ENCODE measurements around the gene TCEA2. TPM values are rescaled to one million over a fixed set of nuclear protein-coding genes. Genes with fewer than 3 reads are reported as not detected.

Gene TCEA2
- polyA plus RNA-seq, 1 donor from 2014 or later: 87.7 TPM

DNA sequence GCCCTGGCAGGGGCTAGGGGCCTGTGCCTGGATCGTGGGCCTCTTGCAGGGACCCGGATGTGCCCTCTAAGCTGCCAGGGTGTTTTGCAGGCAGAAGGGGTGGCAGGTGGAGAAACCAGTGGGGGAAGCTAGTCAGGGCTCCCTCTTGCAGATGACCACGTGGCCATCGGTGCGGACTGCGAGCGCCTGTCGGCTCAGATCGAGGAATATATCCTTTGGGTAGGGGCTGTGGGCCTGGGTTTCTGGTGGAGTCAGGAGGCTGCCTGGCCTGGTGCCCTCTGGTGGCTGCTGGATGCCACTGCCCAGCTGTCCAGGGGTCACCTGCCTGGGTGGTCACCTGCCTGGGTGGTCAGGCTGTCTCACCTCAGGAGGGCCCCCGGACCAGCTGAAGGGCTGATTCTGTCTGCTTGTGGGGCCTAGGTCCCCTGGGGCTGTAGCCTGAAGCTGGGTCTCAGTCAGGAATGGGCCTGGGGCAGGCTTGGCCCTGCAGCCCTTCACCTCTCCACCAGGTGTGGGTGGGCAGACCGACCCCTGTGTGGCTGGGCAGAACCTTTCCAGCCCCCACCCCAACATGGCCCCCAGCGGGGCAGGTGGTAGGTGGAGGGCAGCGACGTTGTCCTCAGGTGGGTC lies 6.7 kb downstream of the TCEA2 start:
- Histone ChIP-seq H3K4me2 (ENCODE audit: low read length) (no peak overlapping the region), H2AFZ (ENCODE audit: low read depth, low read length) (no peak overlapping the region), H4K20me1 (ENCODE audit: insufficient read depth) (no peaks in the 10 kb centered on the region), H3K9me2 (ENCODE audit: insufficient read depth, low read length) (no peaks in the 10 kb centered on the region), H3K27ac (ENCODE audit: low read length) (no peak overlapping the region), H3K79me2 (replicated peaks; ENCODE audit: insufficient read depth, low read length) (no peaks in the 10 kb centered on the region), H3K27me3 (ENCODE audit: insufficient read depth, low read depth, low read length) (no peaks in the 10 kb centered on the region), H3K9ac (ENCODE audit: low read length) (no peak overlapping the region), H3F3A (ENCODE audit: insufficient read depth, low read length, poor library complexity, severe bottlenecking) (no peaks in the 10 kb centered on the region), H3K9me3 (ENCODE audit: low read length) (no peaks in the 10 kb centered on the region), H3K36me3 (ENCODE audit: insufficient read depth, low read length) (no peaks in the 10 kb centered on the region), H3K4me3 (ENCODE audit: low read length) (no peak overlapping the region)
- TF ChIP-seq SMC3 (conservative IDR thresholded peaks at IDR 0.05; ENCODE audit: poor library complexity): peak; percentile 53
- peak; percentile 29 for TF ChIP-seq RAD21 (conservative IDR thresholded peaks at IDR 0.05)
- TF ChIP-seq EZH2 (IDR thresholded peaks at IDR 0.05; ENCODE audit: borderline replicate concordance, insufficient read depth, low read length, poor library complexity, severe bottlenecking): no peak
- TF ChIP-seq, protein P1, sequence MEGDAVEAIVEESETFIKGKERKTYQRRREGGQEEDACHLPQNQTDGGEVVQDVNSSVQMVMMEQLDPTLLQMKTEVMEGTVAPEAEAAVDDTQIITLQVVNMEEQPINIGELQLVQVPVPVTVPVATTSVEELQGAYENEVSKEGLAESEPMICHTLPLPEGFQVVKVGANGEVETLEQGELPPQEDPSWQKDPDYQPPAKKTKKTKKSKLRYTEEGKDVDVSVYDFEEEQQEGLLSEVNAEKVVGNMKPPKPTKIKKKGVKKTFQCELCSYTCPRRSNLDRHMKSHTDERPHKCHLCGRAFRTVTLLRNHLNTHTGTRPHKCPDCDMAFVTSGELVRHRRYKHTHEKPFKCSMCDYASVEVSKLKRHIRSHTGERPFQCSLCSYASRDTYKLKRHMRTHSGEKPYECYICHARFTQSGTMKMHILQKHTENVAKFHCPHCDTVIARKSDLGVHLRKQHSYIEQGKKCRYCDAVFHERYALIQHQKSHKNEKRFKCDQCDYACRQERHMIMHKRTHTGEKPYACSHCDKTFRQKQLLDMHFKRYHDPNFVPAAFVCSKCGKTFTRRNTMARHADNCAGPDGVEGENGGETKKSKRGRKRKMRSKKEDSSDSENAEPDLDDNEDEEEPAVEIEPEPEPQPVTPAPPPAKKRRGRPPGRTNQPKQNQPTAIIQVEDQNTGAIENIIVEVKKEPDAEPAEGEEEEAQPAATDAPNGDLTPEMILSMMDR (IDR thresholded peaks at IDR 0.05; ENCODE audit: poor library complexity, severe bottlenecking): peak; percentile 62
- no peak for TF ChIP-seq MXI1 (conservative IDR thresholded peaks at IDR 0.05; ENCODE audit: poor library complexity, severe bottlenecking)
- TF ChIP-seq, protein P2, sequence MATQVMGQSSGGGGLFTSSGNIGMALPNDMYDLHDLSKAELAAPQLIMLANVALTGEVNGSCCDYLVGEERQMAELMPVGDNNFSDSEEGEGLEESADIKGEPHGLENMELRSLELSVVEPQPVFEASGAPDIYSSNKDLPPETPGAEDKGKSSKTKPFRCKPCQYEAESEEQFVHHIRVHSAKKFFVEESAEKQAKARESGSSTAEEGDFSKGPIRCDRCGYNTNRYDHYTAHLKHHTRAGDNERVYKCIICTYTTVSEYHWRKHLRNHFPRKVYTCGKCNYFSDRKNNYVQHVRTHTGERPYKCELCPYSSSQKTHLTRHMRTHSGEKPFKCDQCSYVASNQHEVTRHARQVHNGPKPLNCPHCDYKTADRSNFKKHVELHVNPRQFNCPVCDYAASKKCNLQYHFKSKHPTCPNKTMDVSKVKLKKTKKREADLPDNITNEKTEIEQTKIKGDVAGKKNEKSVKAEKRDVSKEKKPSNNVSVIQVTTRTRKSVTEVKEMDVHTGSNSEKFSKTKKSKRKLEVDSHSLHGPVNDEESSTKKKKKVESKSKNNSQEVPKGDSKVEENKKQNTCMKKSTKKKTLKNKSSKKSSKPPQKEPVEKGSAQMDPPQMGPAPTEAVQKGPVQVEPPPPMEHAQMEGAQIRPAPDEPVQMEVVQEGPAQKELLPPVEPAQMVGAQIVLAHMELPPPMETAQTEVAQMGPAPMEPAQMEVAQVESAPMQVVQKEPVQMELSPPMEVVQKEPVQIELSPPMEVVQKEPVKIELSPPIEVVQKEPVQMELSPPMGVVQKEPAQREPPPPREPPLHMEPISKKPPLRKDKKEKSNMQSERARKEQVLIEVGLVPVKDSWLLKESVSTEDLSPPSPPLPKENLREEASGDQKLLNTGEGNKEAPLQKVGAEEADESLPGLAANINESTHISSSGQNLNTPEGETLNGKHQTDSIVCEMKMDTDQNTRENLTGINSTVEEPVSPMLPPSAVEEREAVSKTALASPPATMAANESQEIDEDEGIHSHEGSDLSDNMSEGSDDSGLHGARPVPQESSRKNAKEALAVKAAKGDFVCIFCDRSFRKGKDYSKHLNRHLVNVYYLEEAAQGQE (IDR thresholded peaks at IDR 0.05; ENCODE audit: borderline replicate concordance): no peak
- TF ChIP-seq EP300 (conservative IDR thresholded peaks at IDR 0.05; ENCODE audit: poor library complexity, severe bottlenecking): no peak
- no peak for TF ChIP-seq TAF1 (IDR thresholded peaks at IDR 0.05; ENCODE audit: low read depth)
- TF ChIP-seq POLR2AphosphoS5 (IDR thresholded peaks at IDR 0.05): no peak

DNA sequence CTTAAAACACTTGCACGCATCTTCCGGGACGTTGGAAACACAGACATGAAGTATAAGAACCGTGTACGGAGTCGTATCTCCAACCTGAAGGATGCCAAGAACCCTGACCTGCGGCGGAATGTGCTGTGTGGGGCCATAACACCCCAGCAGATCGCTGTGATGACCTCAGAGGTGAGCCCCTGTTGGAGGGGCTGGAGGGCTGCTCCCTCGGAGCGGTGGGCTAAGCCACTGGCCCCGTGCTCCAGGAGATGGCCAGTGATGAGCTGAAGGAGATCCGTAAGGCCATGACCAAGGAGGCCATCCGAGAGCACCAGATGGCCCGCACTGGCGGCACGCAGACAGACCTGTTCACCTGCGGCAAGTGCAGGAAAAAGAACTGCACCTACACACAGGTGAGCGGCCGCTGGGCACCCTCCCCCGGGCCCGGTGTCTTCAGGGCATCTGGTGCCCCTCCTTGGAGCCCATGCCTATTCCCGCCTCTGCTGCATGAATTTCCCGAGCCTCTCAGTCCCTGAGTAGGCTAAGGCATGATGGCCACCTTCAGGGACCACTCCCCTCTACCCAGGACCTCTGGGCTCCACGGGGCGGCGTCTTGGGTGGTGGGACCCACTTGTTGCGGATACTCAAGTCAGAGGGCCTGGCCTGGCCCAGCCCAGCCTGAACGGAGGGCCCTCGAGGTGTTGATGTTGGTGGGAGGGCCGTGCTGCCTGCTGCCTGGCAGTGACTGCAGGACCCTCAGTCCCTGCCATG lies 7.4 kb downstream of the TCEA2 start:
- no peaks in the 10 kb centered on the region for H4K20me1 ChIP-seq (ENCODE audit: insufficient read depth)
- H3K36me3 ChIP-seq (ENCODE audit: insufficient read depth, low read length): no peaks in the 10 kb centered on the region
- no peaks in the 10 kb centered on the region for H3F3A ChIP-seq (ENCODE audit: insufficient read depth, low read length, poor library complexity, severe bottlenecking)
- H2AFZ ChIP-seq (ENCODE audit: low read depth, low read length): no peak overlapping the region
- H3K9me2 ChIP-seq (ENCODE audit: insufficient read depth, low read length): no peaks in the 10 kb centered on the region
- H3K79me2 ChIP-seq (replicated peaks; ENCODE audit: insufficient read depth, low read length): no peaks in the 10 kb centered on the region
- no peak overlapping the region for H3K9ac ChIP-seq (ENCODE audit: low read length)
- H3K4me3 ChIP-seq (ENCODE audit: low read length): no peak overlapping the region
- H3K9me3 ChIP-seq (ENCODE audit: low read length): no peaks in the 10 kb centered on the region
- H3K27me3 ChIP-seq (ENCODE audit: insufficient read depth, low read depth, low read length): no peaks in the 10 kb centered on the region
- no peak overlapping the region for H3K27ac ChIP-seq (ENCODE audit: low read length)
- H3K4me2 ChIP-seq (ENCODE audit: low read length): no peak overlapping the region
- TF ChIP-seq RAD21 (conservative IDR thresholded peaks at IDR 0.05): no peak
- no peak for TF ChIP-seq TAF1 (IDR thresholded peaks at IDR 0.05; ENCODE audit: low read depth)
- no peak for TF ChIP-seq MXI1 (conservative IDR thresholded peaks at IDR 0.05; ENCODE audit: poor library complexity, severe bottlenecking)
- no peak for TF ChIP-seq EZH2 (IDR thresholded peaks at IDR 0.05; ENCODE audit: borderline replicate concordance, insufficient read depth, low read length, poor library complexity, severe bottlenecking)
- TF ChIP-seq, protein P1 (IDR thresholded peaks at IDR 0.05; ENCODE audit: poor library complexity, severe bottlenecking): no peak
- no peak for TF ChIP-seq EP300 (conservative IDR thresholded peaks at IDR 0.05; ENCODE audit: poor library complexity, severe bottlenecking)
- TF ChIP-seq, protein P2 (IDR thresholded peaks at IDR 0.05; ENCODE audit: borderline replicate concordance): no peak
- TF ChIP-seq SMC3 (conservative IDR thresholded peaks at IDR 0.05; ENCODE audit: poor library complexity): no peak
- no peak for TF ChIP-seq POLR2AphosphoS5 (IDR thresholded peaks at IDR 0.05)
